GM12892 (cell line): Measurements from ENCODE around the gene CEACAM3. TPM values are rescaled to one million over a fixed set of nuclear protein-coding genes. Genes with fewer than 3 reads are reported as not detected.
"Not testable (repeated sequence)": the region's sequence is repeated elsewhere in the genome, so short reads cannot be mapped to it uniquely, and the experiment has no call there.

ENCODE experiments used
- DNase-seq: peaks from one replicate; pipeline ENCODE4 v3.0.0; 2011; ENCODE audit not compliant: insufficient read length
- FAIRE-seq: peaks from 2 replicates; lab custom pipeline; 2011; peaks lifted over from hg19 to GRCh38; lab: Jason Lieb, UNC
- POLR2A ChIP-seq: IDR thresholded peaks from 2 replicates; pipeline ENCODE4 v1.6.1; 2011; ENCODE audit warnings: low read depth, low read length, control low read depth
- POLR2AphosphoS5 ChIP-seq: IDR thresholded peaks from 2 replicates; pipeline ENCODE4 v1.6.1; 2011; ENCODE audit warnings: low read depth, low read length, control low read depth
- TAF1 ChIP-seq: IDR thresholded peaks from 2 replicates; pipeline ENCODE4 v1.6.1; 2011; ENCODE audit warnings: low read depth, mild to moderate bottlenecking, control low read depth, low read length, borderline replicate concordance
- polyA plus RNA-seq: library from polyadenylated mRNA; unstranded; fragments of >200 nt; gene quantifications from one replicate; pipeline ENCODE4 v1.2.1, GENCODE V29; 2012; ENCODE audit warnings: missing spikeins, inconsistent platforms; ENCODE audit not compliant: missing spikeins

The CEACAM3 gene
- polyA plus RNA-seq = not detected

GRCh38 chr19:41796362-41796761 lies at the start of gene CEACAM3:
Gene CEACAM3 (plus strand): TSS chr19:41796587. CDS start chr19:41796678, 91 bp downstream.
- no peak for TF ChIP-seq POLR2A
- no peak for TF ChIP-seq TAF1
- FAIRE-seq (no peak), DNase-seq (no peak)

DNA sequence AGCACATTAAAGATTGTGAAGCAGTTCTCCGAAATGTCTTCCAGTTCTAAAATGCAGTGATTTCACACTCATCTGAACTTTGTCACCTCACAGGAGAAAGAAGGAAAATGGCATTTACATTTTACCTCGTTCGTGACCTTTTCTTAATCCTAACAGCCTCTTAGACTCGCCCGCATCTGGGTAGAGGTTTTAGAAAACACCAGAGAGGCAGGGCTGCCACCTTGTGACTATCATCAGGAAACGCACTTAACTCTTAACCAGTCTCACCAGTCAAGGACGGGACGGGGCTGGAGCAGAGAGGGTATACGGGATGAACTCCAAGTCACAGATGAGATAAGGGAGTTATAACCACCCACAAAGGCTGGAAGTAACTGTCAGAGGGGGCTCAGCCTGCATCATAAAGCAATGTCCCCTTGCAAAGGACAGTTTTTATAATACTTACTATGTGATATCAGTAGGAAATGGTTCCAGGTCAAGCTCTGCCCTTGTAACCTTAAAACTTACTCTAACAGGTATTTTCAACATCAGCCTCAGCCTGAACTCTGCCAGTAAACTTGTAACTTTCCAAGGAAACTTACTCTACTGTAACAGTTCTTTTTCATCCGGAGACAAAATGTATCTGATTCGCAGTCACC lies 49.7 kb upstream of the CEACAM3 start:
- DNase-seq (no peak), FAIRE-seq (no peak)
- TF ChIP-seq POLR2A (no peak), TAF1 (no peak), POLR2AphosphoS5 (no peak)

DNA sequence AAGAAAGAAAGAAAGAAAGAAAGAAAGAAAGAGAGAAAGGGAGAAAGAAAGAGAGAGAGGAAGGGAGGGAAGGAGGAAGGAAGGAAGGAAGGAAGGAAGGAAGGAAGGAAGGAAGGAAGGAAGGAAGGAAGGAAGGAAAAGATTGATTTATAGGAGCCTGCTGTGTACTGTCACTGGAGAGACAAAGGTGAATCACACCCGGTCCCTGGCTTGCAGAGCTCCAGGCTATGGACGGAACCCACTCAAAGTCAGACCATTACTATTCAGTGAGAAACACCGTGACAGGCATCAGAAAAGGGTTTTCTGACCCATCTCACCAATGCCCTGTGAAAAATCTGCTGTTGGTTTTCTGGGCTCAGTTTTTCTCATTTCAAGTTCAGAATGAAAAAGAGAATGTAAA lies 48.4 kb upstream of the CEACAM3 start:
- no peak for FAIRE-seq
- no peak for DNase-seq
- TF ChIP-seq TAF1 = no peak

DNA sequence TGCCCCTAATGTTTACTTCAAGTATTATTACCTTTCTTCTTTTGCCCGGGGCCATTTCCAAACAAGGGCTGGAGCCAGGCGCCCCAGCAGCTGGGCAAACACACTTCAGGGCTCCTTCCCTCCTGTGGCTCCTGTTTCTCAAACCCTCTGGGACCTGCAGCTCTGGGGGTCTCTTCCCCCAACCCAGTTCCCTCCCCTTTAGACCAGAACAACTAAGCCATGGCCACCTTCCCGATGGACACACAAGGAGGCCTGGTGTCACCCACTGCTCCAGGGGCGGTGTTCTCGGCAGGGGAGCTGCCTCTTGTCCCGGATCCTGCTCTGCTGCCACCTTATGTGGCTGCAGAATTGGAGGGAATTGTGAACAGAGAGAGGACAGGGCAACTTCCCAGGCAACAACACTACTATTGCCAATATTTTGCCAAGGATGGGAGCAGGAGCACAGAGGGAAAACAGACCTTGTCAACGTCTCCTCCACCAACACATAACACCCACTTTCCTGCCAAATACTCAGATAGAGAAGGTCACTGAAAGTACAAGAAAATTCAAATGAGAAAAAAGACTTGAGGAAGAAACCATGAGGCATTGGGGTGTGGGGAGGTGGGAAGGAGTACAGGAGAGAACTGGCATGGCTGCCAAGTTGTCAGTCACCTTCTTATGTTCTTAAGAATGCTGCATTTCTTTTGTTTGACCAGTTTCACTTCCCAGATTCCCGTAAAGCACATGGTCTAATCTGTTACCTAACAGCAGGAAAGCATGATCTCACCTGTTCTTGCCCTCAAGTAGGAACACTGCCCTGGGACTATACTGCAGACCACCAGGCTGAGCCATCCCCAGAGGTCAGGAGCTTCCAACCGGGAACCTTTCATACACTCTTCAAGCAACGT lies 45.9 kb upstream of the CEACAM3 start:
- not testable (repeated sequence) for DNase-seq, FAIRE-seq

DNA sequence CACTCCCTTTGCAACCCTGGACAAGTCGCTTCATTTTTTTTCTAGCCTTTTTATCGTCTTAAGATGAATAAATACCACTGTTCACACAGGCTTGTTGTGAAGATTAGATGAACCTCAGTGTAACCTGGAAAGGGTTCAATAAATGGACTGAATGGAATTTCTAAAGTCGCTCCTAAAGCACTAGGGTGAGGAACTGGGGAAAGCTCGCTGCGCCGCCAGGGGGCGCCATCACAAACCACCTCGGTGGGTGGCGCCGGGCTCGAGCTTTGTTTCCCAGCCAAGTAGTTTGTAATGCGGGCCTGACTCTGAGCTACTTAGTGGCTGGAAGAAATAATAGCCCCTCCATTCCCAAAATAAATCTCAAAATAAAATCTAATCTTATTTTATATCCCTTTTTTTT lies 43.2 kb upstream of the CEACAM3 start:
- FAIRE-seq (no peak), DNase-seq (peak; percentile 29)
- TF ChIP-seq TAF1 = no peak
- no peak for TF ChIP-seq POLR2AphosphoS5
- no peak for TF ChIP-seq POLR2A

- DNase-seq (no peak), FAIRE-seq (peak; percentile 97)
- TF ChIP-seq TAF1 (no peak), POLR2AphosphoS5 (no peak), POLR2A (no peak)
Measured at GRCh38 chr19:41753936-41754529, 42.4 kb upstream of the CEACAM3 start.

DNA sequence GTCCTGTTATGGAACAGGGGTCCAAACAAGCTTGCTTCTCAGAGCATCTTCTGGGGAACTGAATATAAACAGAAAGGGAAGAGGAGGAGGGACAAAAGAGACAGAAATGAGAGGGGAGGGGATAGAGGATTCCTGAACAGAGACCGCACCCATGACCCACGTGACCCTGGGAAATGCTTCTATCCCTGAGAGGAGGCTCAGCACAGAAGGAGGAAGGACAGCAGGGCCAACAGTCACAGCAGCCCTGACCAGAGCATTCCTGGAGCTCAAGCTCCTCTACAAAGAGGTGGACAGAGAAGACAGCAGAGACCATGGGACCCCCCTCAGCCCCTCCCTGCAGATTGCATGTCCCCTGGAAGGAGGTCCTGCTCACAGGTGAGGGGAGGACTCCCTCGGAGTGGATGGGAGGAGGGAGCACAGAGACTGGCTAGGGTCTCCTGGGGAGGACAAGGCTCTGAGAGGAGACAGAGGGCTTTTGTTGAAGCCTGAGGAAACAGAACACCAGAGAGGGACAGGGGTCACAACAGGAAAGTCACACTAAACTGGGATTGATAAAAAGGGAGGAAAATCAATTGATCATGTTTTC lies 41.0 kb upstream of the CEACAM3 start, which contains the start of gene CEACAM6:
TSS of gene CEACAM6 (plus strand) at position 203 of the 586 bp plus-strand sequence. CDS start at position 312, 109 bp downstream.
- DNase-seq (no peak), FAIRE-seq (no peak)

DNA sequence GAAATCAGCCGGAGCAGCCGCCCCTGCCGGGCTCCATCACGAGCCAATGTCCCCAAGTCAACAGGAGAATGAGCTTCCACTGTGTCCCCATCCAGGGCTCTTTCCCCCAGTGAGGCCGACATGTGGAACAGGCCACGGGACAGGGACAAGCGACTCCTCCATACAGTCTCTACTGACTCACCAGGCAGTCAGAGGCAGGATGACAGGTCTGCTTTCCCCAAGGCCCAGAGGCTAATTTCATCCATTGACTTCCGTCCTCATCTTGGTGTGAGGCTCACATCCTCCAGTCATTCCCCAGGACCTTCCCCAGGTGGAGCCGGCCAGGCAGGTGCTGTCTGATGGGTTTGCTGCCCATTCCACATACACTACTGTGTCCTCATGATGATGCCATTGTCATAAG lies 37.5 kb upstream of the CEACAM3 start:
- no peak for TF ChIP-seq POLR2A
- no peak for TF ChIP-seq POLR2AphosphoS5
- TF ChIP-seq TAF1 = no peak
- FAIRE-seq = no peak

More for the DNA sequence above, 41.0 kb upstream of the CEACAM3 start, which contains the start of gene CEACAM6:
- TF ChIP-seq POLR2A (no peak), POLR2AphosphoS5 (no peak), TAF1 (no peak)

DNA sequence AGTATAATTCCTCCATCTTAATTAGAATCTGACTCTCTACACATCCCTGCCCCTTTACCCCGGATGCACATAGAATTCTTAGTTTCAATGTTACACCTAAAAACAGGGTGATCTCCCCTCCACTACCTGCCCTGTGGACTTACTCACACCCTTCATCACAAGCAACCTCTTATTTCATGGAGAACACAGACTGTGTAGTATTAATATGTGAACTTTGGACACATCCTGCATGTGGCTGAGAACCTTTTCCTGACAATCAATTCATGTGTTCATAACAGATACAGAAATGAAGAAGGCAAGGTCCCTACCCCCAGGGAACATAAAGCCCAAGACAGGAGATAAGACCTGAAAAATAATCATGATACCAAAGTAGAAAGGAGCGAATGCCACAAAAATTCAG lies 29.3 kb upstream of the CEACAM3 start:
- FAIRE-seq = no peak
- TF ChIP-seq POLR2AphosphoS5 (no peak), TAF1 (no peak), POLR2A (no peak)
- no peak for DNase-seq

More for the DNA sequence above, 37.5 kb upstream of the CEACAM3 start:
- DNase-seq = no peak

DNA sequence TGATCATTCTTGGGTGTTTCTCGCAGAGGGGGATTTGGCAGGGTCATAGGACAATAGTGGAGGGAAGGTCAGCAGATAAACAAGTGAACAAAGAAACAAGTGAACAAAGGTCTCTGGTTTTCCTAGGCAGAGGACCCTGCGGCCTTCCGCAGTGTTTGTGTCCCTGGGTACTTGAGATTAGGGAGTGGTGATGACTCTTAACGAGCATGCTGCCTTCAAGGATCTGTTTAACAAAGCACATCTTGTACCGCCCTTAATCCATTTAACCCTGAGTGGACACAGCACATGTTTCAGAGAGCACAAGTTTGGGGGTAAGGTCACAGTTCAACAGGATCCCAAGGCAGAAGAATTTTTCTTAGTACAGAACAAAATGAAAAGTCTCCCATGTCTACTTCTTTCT lies 28.3 kb upstream of the CEACAM3 start:
- not testable (repeated sequence) for FAIRE-seq, DNase-seq

- no peak for FAIRE-seq
- TF ChIP-seq POLR2AphosphoS5 = no peak
- no peak for TF ChIP-seq TAF1
- no peak for TF ChIP-seq POLR2A
- DNase-seq = no peak
Measured at GRCh38 chr19:41769608-41770007, 26.8 kb upstream of the CEACAM3 start.
